ENCODE data around the gene POLR1A. TPM values are rescaled to one million over a fixed set of nuclear protein-coding genes. Genes with fewer than 3 reads are reported as not detected.

POLR1A gene
- total and polyA plus RNA-seq, 2 of the 8 experiments (the other 6 are each of a cell fraction or from before 2014, with no cell fraction given), result 8.9 to 58.1 TPM

- Histone ChIP-seq H3K18ac (ENCODE audit: extremely low read depth, low read length) (no peak overlapping the region), H3K4me3 (ENCODE audit: extremely low read depth in 1 of 4, insufficient read depth in 2 of 4, low read depth in 3 of 4, low read length in 4 of 4) (no peak overlapping the region), H3K79me2 (ENCODE audit: control insufficient read depth in 1 of 2, insufficient read depth in 2 of 2, low read length in 2 of 2) (no peaks in the 10 kb centered on the region), H3K9me3 (ENCODE audit: insufficient read depth in 2 of 2, low read depth in 1 of 2, low read length in 1 of 2) (peaks cover 5 to 7% of the 10 kb centered on the region in 2 experiments; a peak in 2 of 4 replicates), H2BK5ac (ENCODE audit: low read depth, low read length) (no peak overlapping the region), H3K4ac (replicated peaks; ENCODE audit: insufficient read length, low read depth, low read length) (no peak overlapping the region), H3K14ac (ENCODE audit: insufficient read length) (no peak overlapping the region), H3K27me3 (replicated peaks in 1 of 4; ENCODE audit: control insufficient read depth in 3 of 4, extremely low read depth in 1 of 4, insufficient read depth in 3 of 4, low read length in 3 of 4) (no peaks in the 10 kb centered on the region), H3K36me3 (ENCODE audit: control insufficient read depth in 2 of 4, insufficient read depth in 4 of 4, low read length in 3 of 4) (no peaks in the 10 kb centered on the region), H4K8ac (ENCODE audit: extremely low read depth, insufficient read depth, low read length) (no peak overlapping the region), H2BK120ac (replicated peaks; ENCODE audit: low read depth, low read length) (no peak overlapping the region), H4K20me1 (replicated peaks in 1 of 2; ENCODE audit: control insufficient read depth in 1 of 2, insufficient read depth in 2 of 2, low read length in 2 of 2) (no peaks in the 10 kb centered on the region), H3K27ac (ENCODE audit: low read depth, low read length) (no peak overlapping the region), H2AK5ac (ENCODE audit: low read depth, low read length) (no peak overlapping the region), H3K4me1 (replicated peaks in 1 of 4; ENCODE audit: control insufficient read depth in 3 of 4, insufficient read depth in 4 of 4, low read length in 3 of 4) (peaks cover 0 to 4% (median 2%) of the 10 kb centered on the region in 4 experiments; a peak in 3 of 7 replicates), H2AFZ (ENCODE audit: low read length) (no peak overlapping the region), H4K5ac (ENCODE audit: insufficient read length, low read depth, low read length) (no peak overlapping the region), H3K23ac (ENCODE audit: insufficient read length) (no peak overlapping the region), H3K4me2 (ENCODE audit: insufficient read depth in 1 of 2, low read depth in 2 of 2, low read length in 2 of 2) (no peak overlapping the region), H2BK20ac (ENCODE audit: low read length) (no peak overlapping the region), H2BK15ac (ENCODE audit: low read length) (no peak overlapping the region), H3K56ac (replicated peaks; ENCODE audit: insufficient read length, low read depth, low read length) (no peak overlapping the region), H3K9ac (replicated peaks in 1 of 4; ENCODE audit: extremely low read depth in 1 of 4, low read depth in 3 of 4, low read length in 3 of 4) (no peak overlapping the region), H2BK12ac (ENCODE audit: low read depth, low read length) (no peak overlapping the region), H3K79me1 (ENCODE audit: low read depth, low read length) (no peaks in the 10 kb centered on the region), H3K23me2 (ENCODE audit: low read depth, low read length) (no peaks in the 10 kb centered on the region), H4K91ac (replicated peaks; ENCODE audit: insufficient read length, low read length) (no peak overlapping the region)
- DNase-seq (ENCODE audit: low read depth in 1 of 2, low spot score in 2 of 2) (no peak), FAIRE-seq (no peak)
- ChIA-PET POLR2A (ENCODE audit: partially characterized antibody) (no interaction called here), CTCF (ENCODE audit: partially characterized antibody) (interaction anchor here (1.4 kb wide), 1 partner anchor 19 kb away, joined by 3 read pairs; no protein-coding TSS in a partner anchor)
- 92% methylated on average over 1 of the region's 1 CpG; no CpG with 5 or more reads in 1 of the 2 experiments for WGBS, 2 experiments (ENCODE audit: extremely low coverage in 1 of 2, insufficient coverage in 1 of 2, insufficient read length in 1 of 2, insufficient replicate concordance in 2 of 2, low coverage in 1 of 2, low lambda C conversion rate in 2 of 2, missing lambda C conversion rate in 1 of 2)
- TF ChIP-seq EP300 (IDR thresholded peaks at IDR 0.05; ENCODE audit: borderline replicate concordance in 1 of 2, low read depth in 2 of 2, low read length in 2 of 2) (no peak), CTCF (IDR thresholded peaks at IDR 0.05; ENCODE audit: control extremely low read depth in 1 of 3, insufficient read depth in 1 of 3, low read depth in 1 of 3, low read length in 3 of 3) (no peak), CBX5 (IDR thresholded peaks at IDR 0.05; ENCODE audit: low read depth, low read length) (no peak), BCL11A (IDR thresholded peaks at IDR 0.05; ENCODE audit: low read depth in 2 of 2, low read length in 2 of 2) (no peak), HDAC6 (IDR thresholded peaks at IDR 0.05; ENCODE audit: low read depth, low read length) (no peak), SIN3A (conservative IDR thresholded peaks at IDR 0.05 in 1 of 2, IDR thresholded peaks at IDR 0.05 in 1 of 2; ENCODE audit: low read depth in 1 of 2, low read length in 2 of 2) (no peak), GABPA (IDR thresholded peaks at IDR 0.05; ENCODE audit: borderline replicate concordance, insufficient read depth, low read length) (no peak), CEBPB (IDR thresholded peaks at IDR 0.05; ENCODE audit: low read depth, low read length) (no peak), FOSL1 (IDR thresholded peaks at IDR 0.05; ENCODE audit: insufficient read depth, low read depth, low read length) (no peak), POLR2A (IDR thresholded peaks at IDR 0.05; ENCODE audit: control extremely low read depth in 1 of 2, low read depth in 2 of 2, low read length in 2 of 2) (no peak), YY1 (IDR thresholded peaks at IDR 0.05; ENCODE audit: low read depth, low read length) (no peak), SP2 (IDR thresholded peaks at IDR 0.05; ENCODE audit: low read length) (no peak)
These were observed 102.6 kb downstream of the POLR1A start for GRCh38 chr2:86003104-86003503.

Measured in H1 (cell line).